SIG-M5 (cell line): ENCODE results near the gene SPTBN4.
"Not testable (repeated sequence)": the region's sequence is repeated elsewhere in the genome, so short reads cannot be mapped to it uniquely, and the experiment has no call there.

Experiments
- DNase-seq: peaks from one replicate; lab custom pipeline; 2025; lab: John Stamatoyannopoulos, UW

The SPTBN4 gene

DNA sequence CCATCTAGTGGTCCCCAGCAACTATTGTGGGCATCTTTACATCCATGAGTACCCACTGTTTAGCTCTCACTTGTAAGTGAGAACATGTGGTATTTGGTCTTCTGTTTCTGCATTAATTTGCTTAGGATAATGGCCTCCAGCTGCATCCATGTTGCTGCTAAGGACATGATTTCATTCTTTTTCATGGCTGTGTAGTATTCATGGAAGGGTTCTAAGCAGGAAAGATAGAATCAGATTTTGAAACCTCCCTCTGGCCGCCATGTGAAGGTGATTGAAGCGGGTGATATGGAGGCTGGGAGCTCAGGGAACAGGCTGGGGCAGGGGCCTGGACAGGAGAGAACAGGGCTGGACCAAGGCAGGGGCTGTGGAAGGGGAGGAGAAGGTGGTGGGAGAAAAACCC lies 154.5 kb downstream of the SPTBN4 start:
- no peak for DNase-seq

DNA sequence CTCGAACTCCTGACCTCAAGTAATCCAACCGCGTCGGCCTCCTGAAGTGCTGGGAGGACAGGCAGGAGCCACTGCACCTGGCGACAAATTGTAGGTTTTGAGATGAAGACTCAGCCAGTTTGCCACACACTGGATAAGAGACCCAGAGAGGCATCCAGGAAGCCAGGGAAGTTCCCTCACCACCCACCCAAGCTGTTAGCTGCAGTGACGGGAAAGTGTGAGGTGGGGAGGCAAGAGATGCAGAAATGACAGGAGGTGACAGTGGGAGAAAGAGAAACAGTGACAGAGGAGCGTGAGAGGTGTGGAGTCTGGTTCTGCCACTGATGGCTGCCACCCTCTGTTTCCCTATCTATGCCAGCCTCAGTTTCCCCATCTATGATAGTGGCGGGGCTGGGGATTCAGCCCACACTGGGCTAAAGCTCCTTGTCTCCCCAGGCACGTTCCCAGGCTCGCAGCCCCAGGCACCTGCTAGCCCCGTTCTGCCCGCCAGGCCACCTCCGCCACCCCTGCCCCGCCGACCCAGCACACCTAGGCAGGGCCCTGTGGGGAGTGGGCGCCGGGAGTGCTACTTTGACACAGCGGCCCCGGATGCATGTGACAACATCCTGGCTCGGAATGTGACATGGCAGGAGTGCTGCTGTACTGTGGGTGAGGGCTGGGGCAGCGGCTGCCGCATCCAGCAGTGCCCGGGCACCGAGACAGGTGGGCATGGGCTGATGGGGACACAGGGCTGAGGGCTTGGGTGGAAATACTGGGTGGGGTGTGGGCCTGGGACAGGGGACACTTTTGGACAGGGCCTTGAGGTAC lies 155.4 kb downstream of the SPTBN4 start:
- DNase-seq = no peak

GRCh38 chr19:40622773-40623075 lies 155.9 kb downstream of the SPTBN4 start:
- DNase-seq = no peak

GRCh38 chr19:40623403-40624251 lies 156.8 kb downstream of the SPTBN4 start:
- no peak for DNase-seq

- not testable (repeated sequence) for DNase-seq
Observed at GRCh38 chr19:40624369-40625153, 157.8 kb downstream of the SPTBN4 start.

GRCh38 chr19:40625406-40626120 lies 158.8 kb downstream of the SPTBN4 start:
- DNase-seq = no peak
